Colonic mucosa (tissue), 4 donors: Measurements from ENCODE around the gene PCSK2. TPM values are rescaled to one million over a fixed set of nuclear protein-coding genes. Genes with fewer than 3 reads are reported as not detected.

Source experiments
- DNase-seq: peaks from one replicate; pipeline ENCODE4 v3.0.0-alpha.2; 2020
- H3K27ac ChIP-seq: fragments of 200-600 bp; one replicate; pipeline ENCODE4 v1.8.0; 2021
- H3K27me3 ChIP-seq: fragments of 200-600 bp; one replicate; pipeline ENCODE4 v1.8.0; 2021
- H3K36me3 ChIP-seq: fragments of 200-600 bp; one replicate; pipeline ENCODE4 v1.8.0; 2021
- H3K4me1 ChIP-seq: fragments of 200-600 bp; one replicate; pipeline ENCODE4 v1.8.0; 2021; ENCODE audit warnings: mild to moderate bottlenecking
- H3K4me3 ChIP-seq: fragments of 200-600 bp; one replicate; pipeline ENCODE4 v1.8.0; 2021
- H3K9ac ChIP-seq, 2 donors: one replicate each; pipeline ENCODE4 v1.7.0; 2013; ENCODE audit warnings: control low read depth in 2 of 2, low read depth in 2 of 2, low read length in 2 of 2
- H3K9me3 ChIP-seq: fragments of 200-600 bp; one replicate; pipeline ENCODE4 v1.8.0; 2021
- intact Hi-C: fragments of 100-400 bp; cut with DNase I; formaldehyde crosslinking; loops from one replicate; pipeline ENCODE4 v1.14.1; 2022
- total RNA-seq, 2 donors: library from RNA; stranded (reverse); fragmentation: NEBNext Ultra II Directional in 1 of 2; extraction: Animal tissue kit (Norgen Biotek cat#: 25700) in 1 of 2; gene quantifications; one replicate each; pipeline ENCODE4 v1.2.1, GENCODE V29; 2021
- TF ChIP-seq, protein P1 (sequence below): fragments of 200-600 bp; IDR thresholded peaks from one replicate; pipeline ENCODE4 v1.8.0; 2022; ENCODE audit warnings: antibody characterized with exemption, mild to moderate bottlenecking
- donor health status: healthy.
- donor health status: DM: no; HTN: no; CAD: no.
- donor health status: DM: no; HTN: no; CAD: no.

PCSK2 gene
- total RNA-seq, 2 donors from 2014 or later, result 0.32 to 2.0 TPM

DNA sequence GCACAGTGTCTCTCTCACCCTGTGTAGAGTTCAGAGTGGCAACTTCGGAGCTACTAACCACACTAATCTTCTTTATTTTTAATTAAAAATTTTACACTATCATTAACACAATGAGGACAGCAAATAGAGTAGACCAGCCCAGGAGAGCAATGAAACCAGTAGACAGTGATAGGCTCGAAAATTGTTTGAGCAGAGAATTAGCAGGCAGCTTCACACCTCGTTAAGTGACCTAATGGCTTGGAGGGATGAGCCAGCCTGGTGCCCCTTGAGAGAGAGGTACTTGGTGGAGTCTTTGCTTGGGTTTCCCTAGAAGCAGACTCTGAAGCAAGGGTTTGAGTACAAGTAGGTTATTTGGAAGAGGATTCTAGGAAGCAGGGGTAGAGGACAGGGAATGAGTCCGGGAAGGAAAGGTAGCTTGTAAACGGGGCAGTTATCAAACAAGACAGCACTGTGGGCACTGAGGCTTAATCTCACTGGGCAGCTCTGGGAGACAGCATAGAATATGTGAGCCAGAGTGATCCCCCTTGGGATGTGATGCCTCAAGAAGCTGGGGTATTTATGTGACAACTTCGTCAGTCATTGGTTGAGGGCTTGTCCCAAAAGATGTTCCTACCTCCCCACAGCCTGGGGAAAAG lies 146.1 kb downstream of the PCSK2 start:
- H3K27ac ChIP-seq, result no peak overlapping the region
- no peak for DNase-seq
- H3K4me1 ChIP-seq, result no peaks in the 10 kb centered on the region
- intact Hi-C loops, result no loop called here
- H3K9me3 ChIP-seq, result no peaks in the 10 kb centered on the region
- no peaks in the 10 kb centered on the region for H3K27me3 ChIP-seq
- H3K36me3 ChIP-seq, result no peaks in the 10 kb centered on the region
- no peak overlapping the region for H3K4me3 ChIP-seq
- no peak overlapping the region for H3K9ac ChIP-seq
- TF ChIP-seq, protein P1, sequence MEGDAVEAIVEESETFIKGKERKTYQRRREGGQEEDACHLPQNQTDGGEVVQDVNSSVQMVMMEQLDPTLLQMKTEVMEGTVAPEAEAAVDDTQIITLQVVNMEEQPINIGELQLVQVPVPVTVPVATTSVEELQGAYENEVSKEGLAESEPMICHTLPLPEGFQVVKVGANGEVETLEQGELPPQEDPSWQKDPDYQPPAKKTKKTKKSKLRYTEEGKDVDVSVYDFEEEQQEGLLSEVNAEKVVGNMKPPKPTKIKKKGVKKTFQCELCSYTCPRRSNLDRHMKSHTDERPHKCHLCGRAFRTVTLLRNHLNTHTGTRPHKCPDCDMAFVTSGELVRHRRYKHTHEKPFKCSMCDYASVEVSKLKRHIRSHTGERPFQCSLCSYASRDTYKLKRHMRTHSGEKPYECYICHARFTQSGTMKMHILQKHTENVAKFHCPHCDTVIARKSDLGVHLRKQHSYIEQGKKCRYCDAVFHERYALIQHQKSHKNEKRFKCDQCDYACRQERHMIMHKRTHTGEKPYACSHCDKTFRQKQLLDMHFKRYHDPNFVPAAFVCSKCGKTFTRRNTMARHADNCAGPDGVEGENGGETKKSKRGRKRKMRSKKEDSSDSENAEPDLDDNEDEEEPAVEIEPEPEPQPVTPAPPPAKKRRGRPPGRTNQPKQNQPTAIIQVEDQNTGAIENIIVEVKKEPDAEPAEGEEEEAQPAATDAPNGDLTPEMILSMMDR, result no peak

- DNase-seq, result no peak
- H3K36me3 ChIP-seq, result no peaks in the 10 kb centered on the region
- H3K9ac ChIP-seq, result no peak overlapping the region
- no peak overlapping the region for H3K27ac ChIP-seq
- no peaks in the 10 kb centered on the region for H3K9me3 ChIP-seq
- no peaks in the 10 kb centered on the region for H3K27me3 ChIP-seq
- no peaks in the 10 kb centered on the region for H3K4me1 ChIP-seq
- TF ChIP-seq, protein P1, result no peak
- intact Hi-C loops, result no loop called here
- H3K4me3 ChIP-seq, result no peak overlapping the region
These were observed 147.2 kb downstream of the PCSK2 start for GRCh38 chr20:17374086-17374485.

DNA sequence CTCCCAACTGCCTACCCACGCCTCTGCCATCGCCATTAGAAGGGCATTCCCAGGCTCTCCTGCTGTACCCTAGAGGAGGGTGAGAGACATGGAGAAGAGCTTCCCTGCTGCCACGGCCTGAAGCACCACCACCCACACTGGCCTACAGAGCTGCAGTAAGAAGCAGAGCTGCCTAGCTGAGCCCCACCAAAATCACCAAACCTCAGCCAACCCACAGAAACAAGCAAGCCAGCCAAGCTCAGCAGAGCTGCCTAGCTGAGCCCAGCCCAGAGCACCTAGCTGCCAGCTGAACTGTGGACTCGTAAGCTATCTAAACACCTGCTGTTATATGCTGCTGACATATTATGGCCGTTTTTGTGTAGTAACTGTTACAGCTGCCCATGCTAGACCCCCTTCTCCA lies 149.2 kb downstream of the PCSK2 start:
- intact Hi-C loops, result no loop called here
- no peaks in the 10 kb centered on the region for H3K27me3 ChIP-seq
- DNase-seq, result no peak

DNA sequence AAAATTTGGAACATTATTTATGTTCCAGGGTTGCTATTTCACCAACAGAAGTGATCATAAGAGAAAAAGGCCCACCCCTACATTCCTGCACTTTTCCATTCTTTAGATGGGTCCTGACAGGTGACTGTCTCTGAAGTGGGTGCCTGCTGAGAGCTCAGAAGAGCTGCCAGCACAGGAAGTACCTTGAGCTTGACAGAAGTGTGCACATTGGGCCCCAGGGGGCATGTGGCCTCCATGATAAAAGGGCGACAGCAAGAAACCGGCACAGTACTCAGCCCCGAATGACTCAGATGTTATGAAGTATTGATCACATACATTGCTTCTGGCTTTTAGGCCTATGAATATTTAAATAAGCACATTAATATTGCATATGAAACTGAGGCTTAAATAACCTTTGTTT lies 150.4 kb downstream of the PCSK2 start:
- no peak overlapping the region for H3K9ac ChIP-seq
- intact Hi-C loops, result no loop called here
- H3K27me3 ChIP-seq, result no peaks in the 10 kb centered on the region
- H3K27ac ChIP-seq, result no peak overlapping the region
- H3K4me1 ChIP-seq, result no peaks in the 10 kb centered on the region
- DNase-seq, result no peak
- TF ChIP-seq, protein P1, result no peak
- H3K4me3 ChIP-seq, result no peak overlapping the region
- no peaks in the 10 kb centered on the region for H3K36me3 ChIP-seq
- no peaks in the 10 kb centered on the region for H3K9me3 ChIP-seq

More for the DNA sequence above, 149.2 kb downstream of the PCSK2 start:
- no peak overlapping the region for H3K9ac ChIP-seq
- TF ChIP-seq, protein P1, result no peak
- no peak overlapping the region for H3K27ac ChIP-seq
- H3K36me3 ChIP-seq, result no peaks in the 10 kb centered on the region
- no peaks in the 10 kb centered on the region for H3K4me1 ChIP-seq
- H3K4me3 ChIP-seq, result no peak overlapping the region
- H3K9me3 ChIP-seq, result no peaks in the 10 kb centered on the region

- no peaks in the 10 kb centered on the region for H3K36me3 ChIP-seq
- H3K9me3 ChIP-seq, result no peaks in the 10 kb centered on the region
- H3K27ac ChIP-seq, result no peak overlapping the region
- H3K9ac ChIP-seq, result no peak overlapping the region
- TF ChIP-seq, protein P1, result no peak
- H3K4me1 ChIP-seq, result no peaks in the 10 kb centered on the region
- no peak overlapping the region for H3K4me3 ChIP-seq
- H3K27me3 ChIP-seq, result no peaks in the 10 kb centered on the region
- intact Hi-C loops, result no loop called here
- DNase-seq, result no peak
These were observed 152.8 kb downstream of the PCSK2 start for GRCh38 chr20:17379651-17380050.
